AG09319 (cell line): ENCODE measurements around the gene RFPL2.
"Not testable (repeated sequence)": the region's sequence is repeated elsewhere in the genome, so short reads cannot be mapped to it uniquely, and the experiment has no call there.

Source experiments
- DNase-seq: peaks from one replicate; pipeline ENCODE4 v3.0.0-alpha.2; 2010; ENCODE audit warnings: low read depth; ENCODE audit errors: extremely low read depth
- TF ChIP-seq, protein P1 (sequence below): IDR thresholded peaks from 2 replicates; pipeline ENCODE4 v1.5.1; 2011; ENCODE audit warnings: low read depth, mild to moderate bottlenecking, inconsistent platforms, low read length, moderate library complexity

Gene RFPL2

DNA sequence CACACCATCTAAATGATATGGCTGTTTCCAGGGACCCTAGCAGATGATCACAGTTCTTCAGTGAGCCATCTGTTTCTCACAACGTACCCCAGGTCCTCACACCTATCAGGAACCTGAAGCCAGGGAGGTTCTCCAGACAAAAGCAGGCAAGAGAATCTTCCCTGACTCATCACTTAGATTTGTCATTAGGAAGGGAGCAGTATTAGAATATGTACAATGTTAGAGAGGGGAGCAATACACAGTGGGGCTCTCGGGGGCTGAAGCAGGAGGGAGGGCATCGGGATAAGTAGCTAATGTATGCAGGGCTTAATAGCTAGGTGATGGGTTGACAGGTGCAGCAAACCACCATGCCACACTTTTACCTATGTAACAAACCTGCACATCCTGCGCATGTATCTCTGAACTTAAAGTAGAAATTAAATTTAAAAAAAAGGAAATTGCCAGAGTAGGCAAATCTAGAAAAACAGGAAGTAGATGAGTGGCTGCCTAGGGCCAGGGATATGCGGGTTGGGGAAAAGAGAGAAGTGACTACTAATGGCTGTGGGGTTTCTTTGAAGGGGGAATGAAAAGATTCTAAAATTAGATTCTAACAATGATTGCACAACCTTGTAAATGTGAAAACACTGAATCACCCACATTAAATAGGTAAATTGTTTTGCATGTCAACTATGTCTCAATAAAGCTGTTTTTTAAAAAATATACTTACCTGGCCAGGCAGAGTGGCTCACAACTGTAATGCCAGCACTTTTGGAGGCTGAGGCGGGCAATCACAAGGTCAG lies 60.2 kb downstream of the RFPL2 start:
- DNase-seq, result no peak
- TF ChIP-seq, protein P1, sequence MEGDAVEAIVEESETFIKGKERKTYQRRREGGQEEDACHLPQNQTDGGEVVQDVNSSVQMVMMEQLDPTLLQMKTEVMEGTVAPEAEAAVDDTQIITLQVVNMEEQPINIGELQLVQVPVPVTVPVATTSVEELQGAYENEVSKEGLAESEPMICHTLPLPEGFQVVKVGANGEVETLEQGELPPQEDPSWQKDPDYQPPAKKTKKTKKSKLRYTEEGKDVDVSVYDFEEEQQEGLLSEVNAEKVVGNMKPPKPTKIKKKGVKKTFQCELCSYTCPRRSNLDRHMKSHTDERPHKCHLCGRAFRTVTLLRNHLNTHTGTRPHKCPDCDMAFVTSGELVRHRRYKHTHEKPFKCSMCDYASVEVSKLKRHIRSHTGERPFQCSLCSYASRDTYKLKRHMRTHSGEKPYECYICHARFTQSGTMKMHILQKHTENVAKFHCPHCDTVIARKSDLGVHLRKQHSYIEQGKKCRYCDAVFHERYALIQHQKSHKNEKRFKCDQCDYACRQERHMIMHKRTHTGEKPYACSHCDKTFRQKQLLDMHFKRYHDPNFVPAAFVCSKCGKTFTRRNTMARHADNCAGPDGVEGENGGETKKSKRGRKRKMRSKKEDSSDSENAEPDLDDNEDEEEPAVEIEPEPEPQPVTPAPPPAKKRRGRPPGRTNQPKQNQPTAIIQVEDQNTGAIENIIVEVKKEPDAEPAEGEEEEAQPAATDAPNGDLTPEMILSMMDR, result no peak

DNA sequence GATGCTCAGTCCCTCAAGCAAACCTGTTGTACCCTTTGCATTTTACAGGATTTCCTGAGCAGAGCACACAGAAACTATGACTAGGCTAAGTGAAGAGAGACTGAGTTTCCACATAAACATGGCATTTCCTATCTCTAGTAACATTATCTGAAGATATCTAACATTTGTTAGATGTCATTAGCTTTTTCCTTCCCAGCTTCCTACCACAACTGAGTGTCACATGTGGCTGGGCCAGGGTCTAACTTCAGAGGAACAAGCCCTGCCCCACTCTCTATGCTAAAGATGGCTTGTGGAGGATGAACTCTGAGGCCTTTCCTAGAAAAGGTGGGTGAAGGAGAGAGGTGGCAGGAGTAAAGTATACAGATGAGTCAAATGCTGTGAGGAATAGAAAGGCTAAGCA lies 62.3 kb downstream of the RFPL2 start:
- DNase-seq, result no peak
- TF ChIP-seq, protein P1, result no peak

DNA sequence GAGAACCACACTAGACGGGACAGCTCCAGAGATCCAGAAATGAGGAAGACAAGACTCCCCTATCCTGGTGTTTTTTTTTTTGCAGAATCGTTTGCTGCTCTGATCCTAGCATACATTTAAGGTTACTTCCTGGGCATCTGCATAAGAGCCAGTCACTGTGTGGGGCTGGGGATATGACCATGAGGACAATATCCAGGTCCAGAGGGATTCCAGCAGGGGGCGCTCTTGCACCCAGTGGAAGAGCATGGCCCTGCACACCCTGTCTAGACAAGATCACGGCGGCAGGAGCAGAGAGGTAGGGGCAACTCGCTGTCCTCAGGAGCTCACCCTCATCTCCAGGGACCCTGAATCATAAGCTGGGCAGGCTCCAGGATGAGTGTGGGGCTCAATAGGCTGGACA lies 64.2 kb downstream of the RFPL2 start:
- TF ChIP-seq, protein P1, result peak; percentile 7
- DNase-seq, result not testable (repeated sequence)
